Measurements from ENCODE around the gene SDC3.

DNA sequence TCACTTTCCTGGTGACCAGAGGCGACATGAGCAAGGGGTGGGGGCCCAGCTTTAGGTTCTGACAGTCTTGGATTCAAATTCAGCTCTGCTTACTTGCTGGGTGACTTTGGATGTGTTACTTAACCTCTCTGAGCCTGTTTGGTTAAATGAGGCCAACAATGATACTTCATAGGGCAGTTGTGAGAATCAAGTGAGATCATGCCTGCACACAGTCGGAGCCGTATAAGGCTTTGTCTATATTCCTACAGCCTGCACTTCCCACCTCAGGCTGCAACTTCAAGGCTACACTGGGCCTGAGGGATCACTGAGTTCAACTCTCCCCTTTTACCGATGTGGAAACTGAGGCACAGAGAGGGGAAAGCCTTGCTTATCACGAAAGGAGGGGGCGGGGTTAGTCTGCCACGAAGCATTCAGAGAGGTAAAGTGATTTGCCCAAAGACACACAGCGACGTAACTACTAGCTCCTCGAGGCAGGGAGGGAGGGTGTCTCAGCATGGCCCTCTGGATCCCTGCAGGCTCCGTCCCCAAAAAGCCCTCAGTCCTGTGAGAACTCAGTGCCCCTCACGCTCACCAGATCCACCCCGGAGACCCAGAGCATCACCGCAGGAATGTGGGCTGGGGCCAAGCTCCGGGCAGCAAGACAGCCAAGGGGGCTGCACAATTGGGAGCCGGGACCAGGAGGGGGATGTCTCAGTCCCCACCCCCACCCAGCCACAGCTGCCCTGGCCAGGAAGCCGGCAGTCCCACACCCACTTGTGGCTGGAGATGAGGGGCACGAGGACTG, 25.0 kb downstream of the SDC3 start:
- TF ChIP-seq, protein P1, sequence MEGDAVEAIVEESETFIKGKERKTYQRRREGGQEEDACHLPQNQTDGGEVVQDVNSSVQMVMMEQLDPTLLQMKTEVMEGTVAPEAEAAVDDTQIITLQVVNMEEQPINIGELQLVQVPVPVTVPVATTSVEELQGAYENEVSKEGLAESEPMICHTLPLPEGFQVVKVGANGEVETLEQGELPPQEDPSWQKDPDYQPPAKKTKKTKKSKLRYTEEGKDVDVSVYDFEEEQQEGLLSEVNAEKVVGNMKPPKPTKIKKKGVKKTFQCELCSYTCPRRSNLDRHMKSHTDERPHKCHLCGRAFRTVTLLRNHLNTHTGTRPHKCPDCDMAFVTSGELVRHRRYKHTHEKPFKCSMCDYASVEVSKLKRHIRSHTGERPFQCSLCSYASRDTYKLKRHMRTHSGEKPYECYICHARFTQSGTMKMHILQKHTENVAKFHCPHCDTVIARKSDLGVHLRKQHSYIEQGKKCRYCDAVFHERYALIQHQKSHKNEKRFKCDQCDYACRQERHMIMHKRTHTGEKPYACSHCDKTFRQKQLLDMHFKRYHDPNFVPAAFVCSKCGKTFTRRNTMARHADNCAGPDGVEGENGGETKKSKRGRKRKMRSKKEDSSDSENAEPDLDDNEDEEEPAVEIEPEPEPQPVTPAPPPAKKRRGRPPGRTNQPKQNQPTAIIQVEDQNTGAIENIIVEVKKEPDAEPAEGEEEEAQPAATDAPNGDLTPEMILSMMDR (IDR thresholded peaks at IDR 0.05; ENCODE audit: insufficient read depth, low read length) = no peak
- TF ChIP-seq SPI1 (IDR thresholded peaks at IDR 0.05; ENCODE audit: borderline replicate concordance, low read depth) = no peak
- no peak for TF ChIP-seq GABPA (IDR thresholded peaks at IDR 0.05; ENCODE audit: low read depth)
- TF ChIP-seq, protein P2, sequence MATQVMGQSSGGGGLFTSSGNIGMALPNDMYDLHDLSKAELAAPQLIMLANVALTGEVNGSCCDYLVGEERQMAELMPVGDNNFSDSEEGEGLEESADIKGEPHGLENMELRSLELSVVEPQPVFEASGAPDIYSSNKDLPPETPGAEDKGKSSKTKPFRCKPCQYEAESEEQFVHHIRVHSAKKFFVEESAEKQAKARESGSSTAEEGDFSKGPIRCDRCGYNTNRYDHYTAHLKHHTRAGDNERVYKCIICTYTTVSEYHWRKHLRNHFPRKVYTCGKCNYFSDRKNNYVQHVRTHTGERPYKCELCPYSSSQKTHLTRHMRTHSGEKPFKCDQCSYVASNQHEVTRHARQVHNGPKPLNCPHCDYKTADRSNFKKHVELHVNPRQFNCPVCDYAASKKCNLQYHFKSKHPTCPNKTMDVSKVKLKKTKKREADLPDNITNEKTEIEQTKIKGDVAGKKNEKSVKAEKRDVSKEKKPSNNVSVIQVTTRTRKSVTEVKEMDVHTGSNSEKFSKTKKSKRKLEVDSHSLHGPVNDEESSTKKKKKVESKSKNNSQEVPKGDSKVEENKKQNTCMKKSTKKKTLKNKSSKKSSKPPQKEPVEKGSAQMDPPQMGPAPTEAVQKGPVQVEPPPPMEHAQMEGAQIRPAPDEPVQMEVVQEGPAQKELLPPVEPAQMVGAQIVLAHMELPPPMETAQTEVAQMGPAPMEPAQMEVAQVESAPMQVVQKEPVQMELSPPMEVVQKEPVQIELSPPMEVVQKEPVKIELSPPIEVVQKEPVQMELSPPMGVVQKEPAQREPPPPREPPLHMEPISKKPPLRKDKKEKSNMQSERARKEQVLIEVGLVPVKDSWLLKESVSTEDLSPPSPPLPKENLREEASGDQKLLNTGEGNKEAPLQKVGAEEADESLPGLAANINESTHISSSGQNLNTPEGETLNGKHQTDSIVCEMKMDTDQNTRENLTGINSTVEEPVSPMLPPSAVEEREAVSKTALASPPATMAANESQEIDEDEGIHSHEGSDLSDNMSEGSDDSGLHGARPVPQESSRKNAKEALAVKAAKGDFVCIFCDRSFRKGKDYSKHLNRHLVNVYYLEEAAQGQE (IDR thresholded peaks at IDR 0.05; ENCODE audit: insufficient replicate concordance, low read depth) = no peak

All from HL-60 (cell line).